ENCODE measurements around the gene ACTL6B. TPM values are rescaled to one million over a fixed set of nuclear protein-coding genes. Genes with fewer than 3 reads are reported as not detected.

ACTL6B gene
- total and polyA plus RNA-seq, 9 of the 15 experiments (the other 6 are each of a cell fraction or from before 2014, with no cell fraction given) = not detected

- TF ChIP-seq THRB (CRISPR knock-in tag; conservative IDR thresholded peaks at IDR 0.05) = no peak
- TF ChIP-seq DMBX1 (CRISPR knock-in tag; IDR thresholded peaks at IDR 0.05; ENCODE audit: borderline replicate concordance) = no peak; the same call in 1 of the 2 replicates
- TF ChIP-seq TAF7 (tag; IDR thresholded peaks at IDR 0.05) = no peak
- TF ChIP-seq ZBTB7A (IDR thresholded peaks at IDR 0.05; ENCODE audit: borderline replicate concordance, control insufficient read depth, low read depth, low read length) = no peak
- TF ChIP-seq TFE3 (CRISPR knock-in tag; IDR thresholded peaks at IDR 0.05) = no peak
- TF ChIP-seq MYC (IDR thresholded peaks at IDR 0.05; ENCODE audit: low read depth, low read length) = no peak
- no peak for TF ChIP-seq MYC (CRISPR knock-in tag; IDR thresholded peaks at IDR 0.05; ENCODE audit: borderline replicate concordance, low read depth)
- no peak for TF ChIP-seq PCBP1 (IDR thresholded peaks at IDR 0.05; ENCODE audit: low read depth, low read length, poor library complexity, severe bottlenecking)
- TF ChIP-seq DDX20 (tag; IDR thresholded peaks at IDR 0.05; ENCODE audit: low read depth) = no peak
- peak; percentile 5 for TF ChIP-seq ARID4B (CRISPR knock-in tag; IDR thresholded peaks at IDR 0.05)
- no peak for TF ChIP-seq ZNF280B (CRISPR knock-in tag; IDR thresholded peaks at IDR 0.05)
- no peak for TF ChIP-seq CAMTA2 (CRISPR knock-in tag; conservative IDR thresholded peaks at IDR 0.05)
- peak; percentile 1 for TF ChIP-seq RBM22 (IDR thresholded peaks at IDR 0.05; ENCODE audit: low read depth, low read length, poor library complexity, severe bottlenecking)
- no peak for TF ChIP-seq MBD1 (CRISPR knock-in tag; IDR thresholded peaks at IDR 0.05)
- TF ChIP-seq ZNF76 (CRISPR knock-in tag; IDR thresholded peaks at IDR 0.05; ENCODE audit: borderline replicate concordance) = peak; percentile 12; the same call in 1 of the 2 replicates
- no peak for TF ChIP-seq NR4A1 (CRISPR knock-in tag; IDR thresholded peaks at IDR 0.05)
- TF ChIP-seq NR4A1 (tag; IDR thresholded peaks at IDR 0.05) = 0 out of 2 replicates have a peak, but pooled peaks have one; percentile 12
Measured at GRCh38 chr7:100673942-100674410, 17.7 kb upstream of the ACTL6B start (continued).

Measured in K562 (cell line).